GM18858 (cell line): ENCODE measurements around the gene ECHDC3.
"Not testable (repeated sequence)": the region's sequence is repeated elsewhere in the genome, so short reads cannot be mapped to it uniquely, and the experiment has no call there.

Source experiments
- ATAC-seq: cut with Tn5 transposase; IDR thresholded peaks from one replicate; pipeline ENCODE4 v1.9.1; 2021; ENCODE audit not compliant: unreplicated experiment

The ECHDC3 gene

DNA sequence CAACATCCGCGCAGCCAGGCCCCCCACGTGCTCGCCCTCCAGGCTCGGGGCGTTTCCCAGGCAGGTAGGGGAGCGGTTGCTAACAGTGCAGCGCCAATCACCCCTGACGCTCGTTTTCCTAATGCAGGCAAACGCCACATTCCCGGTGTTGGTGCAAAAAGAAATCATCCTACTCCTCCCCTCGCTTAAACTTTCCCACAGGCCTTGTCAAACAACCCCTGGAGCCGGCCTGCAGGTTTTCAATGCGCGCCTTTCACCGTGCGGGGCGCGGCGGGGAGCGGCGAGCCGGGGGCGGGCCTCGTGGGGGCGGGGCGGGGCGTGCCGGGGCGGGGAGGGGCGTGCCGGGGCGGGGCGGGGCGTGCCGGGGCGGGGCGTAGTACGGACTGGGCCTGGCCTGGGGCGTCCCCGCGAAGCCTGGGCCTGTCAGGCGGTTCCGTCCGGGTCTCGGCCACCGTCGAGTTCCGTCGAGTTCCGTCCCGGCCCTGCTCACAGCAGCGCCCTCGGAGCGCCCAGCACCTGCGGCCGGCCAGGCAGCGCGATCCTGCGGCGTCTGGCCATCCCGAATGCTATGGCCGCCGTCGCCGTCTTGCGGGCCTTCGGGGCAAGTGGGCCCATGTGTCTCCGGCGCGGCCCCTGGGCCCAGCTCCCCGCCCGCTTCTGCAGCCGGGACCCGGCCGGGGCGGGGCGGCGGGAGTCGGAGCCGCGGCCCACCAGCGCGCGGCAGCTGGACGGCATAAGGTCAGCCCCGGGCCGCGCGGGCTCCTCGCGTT, at the start of gene ECHDC3:
TSS of gene ECHDC3 (plus strand) at position 374 of the 770 bp plus-strand sequence. CDS start at position 569, 195 bp downstream.
- peak; percentile 45 for ATAC-seq

GRCh38 chr10:11693376-11693775, 48.8 kb upstream of the ECHDC3 start:
- ATAC-seq: no peak

DNA sequence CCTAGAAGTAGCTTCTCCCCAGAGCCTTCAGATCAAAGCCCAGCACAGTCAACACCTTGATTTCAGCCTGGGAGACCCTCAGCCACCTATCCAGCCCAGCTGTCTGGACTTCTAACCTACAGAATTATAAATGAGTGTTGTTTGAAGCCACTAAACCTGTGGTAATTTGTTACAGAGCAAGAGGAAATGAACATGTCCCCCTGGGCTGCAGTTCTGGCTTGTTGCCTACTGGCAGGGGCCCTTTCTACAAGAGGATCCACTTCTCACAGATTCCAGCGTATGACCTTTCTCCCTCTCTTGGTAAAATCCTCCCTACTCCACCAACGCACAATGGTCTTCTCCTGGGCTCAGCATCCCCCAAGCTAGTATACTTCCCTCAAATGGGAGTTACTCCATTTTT, 46.4 kb upstream of the ECHDC3 start:
- no peak for ATAC-seq

GRCh38 chr10:11697718-11698527, 44.3 kb upstream of the ECHDC3 start:
- peak; percentile 31 for ATAC-seq

DNA sequence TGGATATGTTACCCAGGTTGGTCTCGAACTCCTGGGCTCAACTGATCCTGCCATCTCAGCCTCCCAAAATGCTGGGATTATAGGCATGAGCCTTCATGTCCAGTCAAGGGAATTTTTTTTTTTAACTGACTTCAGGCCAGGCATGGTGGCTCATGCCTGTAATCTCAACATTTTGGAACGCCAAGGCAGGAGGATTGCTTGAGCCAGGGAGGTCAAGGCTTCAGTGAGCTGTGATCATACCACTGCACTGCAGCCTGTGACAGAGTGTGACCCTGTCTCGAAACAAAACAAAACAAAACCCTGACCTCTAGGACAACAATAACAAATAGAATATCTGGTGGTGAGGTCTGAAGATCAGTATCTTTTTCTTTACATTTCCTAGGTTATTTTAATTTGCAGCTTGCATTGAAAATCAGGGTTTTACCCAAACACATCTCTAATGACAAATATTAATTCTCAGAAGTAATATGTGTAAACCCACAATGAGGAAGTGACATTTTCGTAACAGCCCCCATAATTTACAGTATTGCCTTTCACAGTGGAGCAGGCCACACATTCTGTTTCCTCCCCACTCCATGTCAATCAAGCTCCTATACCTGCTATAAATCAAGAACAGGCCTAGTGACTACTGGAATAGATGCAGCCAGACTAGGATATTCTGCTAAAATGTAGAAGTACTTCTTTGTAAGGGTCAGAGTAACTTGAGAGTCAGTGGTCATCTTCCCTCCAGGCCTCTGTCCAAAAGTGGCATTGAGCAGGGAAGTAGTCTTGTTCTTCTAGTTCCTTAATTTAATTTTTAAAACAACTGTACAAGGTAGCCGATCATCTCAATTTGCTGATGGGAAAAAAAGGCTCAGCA, 43.3 kb upstream of the ECHDC3 start:
- peak; percentile 88 for ATAC-seq

- no peak for ATAC-seq
Observed at GRCh38 chr10:11699550-11700097, 42.6 kb upstream of the ECHDC3 start.

- no peak for ATAC-seq
Observed at GRCh38 chr10:11700539-11700938, 41.6 kb upstream of the ECHDC3 start.

DNA sequence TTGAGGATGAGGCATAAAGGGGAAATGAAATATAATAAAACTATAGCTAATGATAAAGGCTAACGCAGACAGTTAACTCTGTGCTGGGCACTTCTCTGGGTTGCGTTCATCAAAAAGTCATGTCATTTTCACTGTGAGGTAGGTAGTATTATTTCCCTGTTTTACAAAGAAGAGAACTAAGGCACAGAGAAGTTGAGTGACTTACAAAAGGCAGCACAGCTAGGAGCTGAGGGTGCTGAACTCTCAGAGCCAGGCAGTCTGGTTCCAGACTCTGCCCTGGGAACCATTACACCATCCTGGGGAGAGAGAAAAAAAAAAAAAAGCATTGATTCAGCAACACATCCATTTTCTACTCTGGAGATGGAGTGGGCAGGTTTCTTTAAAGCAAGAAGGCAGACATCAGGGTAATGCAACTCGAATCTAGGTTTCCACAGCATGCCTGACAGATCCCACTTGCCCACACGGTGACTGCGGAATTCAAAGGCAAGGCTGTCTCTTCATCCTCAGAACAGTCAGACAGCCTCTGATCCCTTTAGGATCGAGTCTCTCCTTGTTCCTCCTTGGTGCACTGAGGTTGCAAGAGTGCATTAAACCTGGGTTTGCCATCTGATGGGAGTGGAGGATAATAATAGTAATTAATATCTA, 40.6 kb upstream of the ECHDC3 start:
- no peak for ATAC-seq

DNA sequence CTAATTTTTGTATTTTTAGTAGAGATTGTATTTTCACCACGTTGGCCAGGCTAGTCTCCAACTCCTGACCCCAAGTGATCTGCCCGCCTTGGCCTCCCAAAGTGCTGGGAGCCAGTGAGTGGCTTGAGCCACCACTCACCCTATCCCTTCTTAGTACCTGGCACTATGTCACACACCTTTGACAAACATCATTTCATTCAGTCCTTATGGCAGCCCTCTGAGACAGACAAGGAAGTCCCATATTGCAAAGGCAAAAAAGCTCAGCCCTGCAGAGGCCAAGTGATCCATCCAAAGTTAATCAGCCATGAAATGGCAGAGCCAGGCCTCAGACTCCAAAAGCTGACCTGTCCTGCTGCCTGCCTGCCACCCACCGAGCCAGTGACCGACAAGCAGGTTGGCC, 39.9 kb upstream of the ECHDC3 start:
- no peak for ATAC-seq

GRCh38 chr10:11704092-11704491, 38.1 kb upstream of the ECHDC3 start:
- no peak for ATAC-seq

- no peak for ATAC-seq
Observed at GRCh38 chr10:11705722-11706121, 36.5 kb upstream of the ECHDC3 start.

DNA sequence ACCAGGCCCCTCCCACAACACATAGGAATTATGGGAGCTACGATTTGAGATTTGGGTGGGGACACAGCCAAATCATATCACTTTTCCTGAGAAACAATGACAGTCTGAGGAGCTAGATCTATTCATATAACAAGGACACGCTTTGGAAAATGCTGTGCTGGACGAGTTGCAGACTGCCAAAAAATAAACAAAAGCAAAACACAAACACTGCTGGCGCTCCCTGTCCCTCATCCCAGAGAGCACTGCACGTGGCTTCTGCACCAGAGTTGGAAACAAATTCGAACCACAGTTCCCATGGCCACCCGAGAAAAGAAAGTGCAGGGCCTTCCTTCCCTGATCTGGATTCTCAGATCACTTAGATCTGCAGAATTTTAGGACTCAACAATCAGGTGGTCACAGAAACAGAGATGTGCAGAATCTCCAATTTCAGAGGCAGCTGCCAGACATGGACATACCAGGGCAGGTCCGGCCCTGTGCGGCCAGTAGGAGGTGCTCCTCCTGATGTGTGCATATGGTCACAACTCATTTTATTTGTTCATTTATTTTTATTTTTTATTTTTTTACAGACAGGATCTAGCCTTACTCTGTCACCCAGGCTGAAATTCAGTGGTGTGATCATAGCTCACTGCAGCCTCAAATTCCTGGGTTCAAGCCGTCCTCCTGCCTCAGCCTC, 35.2 kb upstream of the ECHDC3 start:
- no peak for ATAC-seq

DNA sequence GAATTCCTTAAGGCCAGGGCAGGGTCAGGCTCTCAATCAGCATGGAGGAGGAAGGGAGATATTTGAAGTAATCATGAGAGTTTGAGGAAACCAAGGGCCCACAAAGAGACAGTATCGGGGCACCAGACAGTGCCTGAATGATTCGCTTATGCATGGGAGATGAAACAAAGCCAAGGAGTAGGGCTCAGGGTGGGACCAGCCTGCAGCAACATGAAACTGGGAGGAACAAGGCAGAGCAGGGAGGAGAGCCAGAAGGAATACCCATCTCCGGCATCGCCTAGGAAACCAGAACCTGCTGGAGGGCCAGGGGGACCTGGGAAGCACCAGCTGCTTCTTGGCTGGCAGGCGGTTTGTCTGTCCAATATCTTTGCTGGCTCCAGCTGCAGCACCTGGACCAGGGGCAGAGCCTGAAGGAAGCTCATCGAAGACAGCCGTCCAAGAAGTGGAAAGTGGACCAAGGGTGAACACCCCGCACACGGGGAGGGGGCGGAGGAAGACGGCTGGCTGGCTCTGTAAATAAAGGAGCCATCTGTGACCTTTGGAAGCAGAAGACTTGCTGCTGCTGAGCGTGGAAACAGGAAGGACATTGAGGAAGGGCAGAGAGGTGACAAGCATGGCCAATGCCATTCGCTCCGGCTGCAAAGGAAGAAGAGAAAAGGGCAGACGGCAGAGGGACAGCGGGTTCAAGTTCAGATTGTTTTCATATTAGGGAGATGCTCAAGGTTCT, 34.4 kb upstream of the ECHDC3 start:
- ATAC-seq: no peak

DNA sequence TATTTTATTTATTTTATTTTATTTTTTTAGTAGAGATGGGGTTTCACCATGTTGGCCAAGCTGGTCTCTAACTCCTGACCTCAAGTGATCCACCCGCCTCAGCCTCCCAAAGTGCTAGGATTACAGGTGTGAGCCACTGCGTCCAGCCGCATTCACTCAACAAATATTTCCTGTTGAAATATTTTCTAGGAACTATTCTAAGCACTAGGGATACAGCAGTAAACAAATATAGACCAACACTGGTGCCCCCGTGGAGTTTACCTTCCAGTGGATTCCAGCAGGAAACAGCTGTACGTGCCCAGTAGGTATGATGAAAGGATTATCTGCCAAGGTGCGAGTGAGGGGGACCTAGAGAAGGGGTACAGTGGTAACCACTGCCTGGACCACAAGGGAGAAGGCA, 33.4 kb upstream of the ECHDC3 start:
- ATAC-seq: not testable (repeated sequence)

- no peak for ATAC-seq
Observed at GRCh38 chr10:11712744-11713143, 29.4 kb upstream of the ECHDC3 start.

DNA sequence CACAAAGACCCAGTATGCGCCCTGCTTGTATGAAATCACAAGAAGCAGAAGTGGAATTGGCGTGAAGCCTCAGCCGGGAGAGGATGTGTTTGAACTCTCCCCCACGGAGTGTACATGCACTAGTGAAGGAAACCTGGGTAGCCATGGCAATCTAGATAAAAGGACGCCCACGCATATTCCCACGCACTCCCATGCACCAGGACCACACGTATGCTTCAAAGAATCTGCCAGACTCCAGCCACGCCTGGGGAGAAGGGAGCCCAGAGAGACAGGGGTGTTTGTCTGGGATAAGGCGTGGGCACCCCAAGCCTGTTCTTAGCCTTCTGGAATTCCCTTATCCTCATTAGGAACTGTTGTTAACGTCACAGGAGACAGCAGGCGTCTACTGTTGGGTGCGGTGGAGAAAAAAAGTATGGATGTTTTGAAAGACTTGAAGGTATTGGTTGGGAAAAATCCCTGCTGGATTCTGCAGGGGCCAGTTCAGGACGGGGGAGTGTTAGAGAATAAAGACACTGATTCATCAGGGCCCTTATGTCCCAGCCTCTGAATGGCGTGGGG, 28.9 kb upstream of the ECHDC3 start:
- no peak for ATAC-seq

GRCh38 chr10:11713963-11714362, 28.2 kb upstream of the ECHDC3 start:
- ATAC-seq: no peak

DNA sequence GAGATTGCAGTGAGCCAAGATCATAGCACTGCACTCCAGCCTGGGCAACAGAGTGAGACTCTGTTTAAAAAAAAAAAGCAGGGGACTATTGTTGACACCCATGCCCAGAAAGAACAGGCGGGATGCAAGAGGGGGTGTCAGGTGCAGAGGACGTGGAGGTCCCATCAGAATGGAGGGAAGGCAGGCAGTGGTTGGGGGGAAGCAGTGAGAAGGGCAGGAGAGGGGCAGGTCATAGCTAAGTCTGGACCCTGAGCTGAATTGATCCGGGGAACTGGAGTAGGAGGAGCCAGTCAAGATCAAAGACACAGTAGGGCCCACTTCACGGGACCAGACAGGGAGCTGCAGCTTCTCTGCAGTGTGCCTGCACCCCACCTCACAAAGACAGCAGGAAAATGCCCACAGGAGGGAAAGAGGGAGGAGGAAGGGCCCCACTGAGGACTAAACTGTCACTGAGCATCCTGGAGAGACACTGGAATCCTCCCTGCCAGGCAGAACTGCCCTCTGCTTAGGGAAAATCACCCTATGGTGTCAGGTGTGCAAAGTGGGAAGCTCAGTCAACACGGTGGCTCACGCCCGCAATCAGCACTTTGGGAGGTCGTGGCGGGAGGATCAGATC, 27.3 kb upstream of the ECHDC3 start:
- no peak for ATAC-seq
